Brain pericyte (primary cell): ENCODE measurements around the gene ARPP19.
"Not testable (repeated sequence)": the region's sequence is repeated elsewhere in the genome, so short reads cannot be mapped to it uniquely, and the experiment has no call there.

ENCODE experiments used
- DNase-seq: peaks from one replicate; pipeline ENCODE4 v3.0.0-alpha.2; 2012; ENCODE audit warnings: low read depth, low spot score

The ARPP19 gene, protein sequence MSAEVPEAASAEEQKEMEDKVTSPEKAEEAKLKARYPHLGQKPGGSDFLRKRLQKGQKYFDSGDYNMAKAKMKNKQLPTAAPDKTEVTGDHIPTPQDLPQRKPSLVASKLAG

DNA sequence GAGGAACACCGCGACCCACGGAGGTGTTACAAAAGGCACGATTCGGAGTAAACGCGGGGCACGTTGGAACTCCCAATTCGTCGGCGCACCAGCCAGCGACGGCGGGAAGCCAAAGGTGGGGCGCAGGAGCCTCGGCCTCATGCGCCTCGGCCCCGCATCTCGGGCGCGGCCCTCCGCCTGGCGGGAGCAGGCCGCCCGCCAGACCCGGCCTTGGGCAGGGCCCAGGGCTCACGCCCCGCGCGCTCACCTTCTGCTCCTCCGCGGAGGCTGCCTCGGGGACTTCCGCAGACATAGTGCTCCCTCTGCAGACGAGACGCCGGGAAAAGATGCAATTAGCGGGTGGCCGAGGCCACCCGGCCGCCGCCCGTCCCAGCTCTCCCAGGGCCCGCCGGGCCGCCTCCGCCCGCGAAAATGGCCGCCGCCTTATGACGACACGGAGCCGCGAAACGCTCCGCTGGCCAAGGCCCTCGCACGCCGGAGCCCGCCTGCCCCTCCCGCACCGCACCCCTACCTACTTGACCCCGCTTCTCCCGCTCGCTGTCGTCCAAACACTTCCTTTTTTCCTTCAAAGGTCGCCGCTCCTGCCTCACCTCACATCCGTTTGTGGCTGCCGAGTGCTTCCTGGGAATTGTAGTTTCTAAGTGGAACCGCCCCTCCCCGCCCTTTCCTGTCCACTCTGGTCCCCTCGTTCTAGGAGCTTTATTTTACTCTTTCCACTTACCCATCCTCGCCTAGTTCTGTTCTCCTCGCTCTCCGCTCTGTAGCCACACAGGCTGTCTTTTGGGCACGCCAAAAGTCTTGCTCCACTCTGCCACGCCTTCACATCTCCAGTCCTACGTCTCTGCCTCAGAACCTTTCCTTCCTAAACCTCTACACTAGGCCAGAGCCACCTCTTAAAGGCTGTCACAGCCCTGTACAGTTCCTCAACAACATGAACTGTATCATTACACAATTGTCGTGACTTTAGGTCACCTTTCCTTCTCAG, at the start of gene ARPP19:
TSS of gene ARPP19 (minus strand) at position 430 of the 985 bp plus-strand sequence. CDS start at position 292, 138 bp downstream.
- peak; percentile 71 for DNase-seq

DNA sequence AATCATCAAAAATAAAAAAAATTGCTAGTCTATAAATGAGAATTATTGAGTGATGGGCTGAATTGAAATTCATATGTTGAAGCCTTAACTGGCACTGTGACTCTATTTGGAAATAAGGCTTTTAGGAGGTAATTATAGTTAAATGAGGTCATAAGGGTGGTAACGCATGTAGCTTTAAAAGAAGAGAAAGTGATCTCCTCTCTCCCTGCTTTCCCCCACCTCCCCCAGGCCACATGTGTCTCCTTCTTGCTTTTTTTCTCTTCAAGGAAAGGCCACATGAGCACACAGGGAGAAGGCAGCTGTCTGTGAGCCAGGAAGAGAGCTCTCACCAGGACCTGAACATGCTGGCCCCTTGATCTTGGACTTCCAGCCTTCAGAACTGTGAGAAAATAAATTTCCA, 48.2 kb upstream of the ARPP19 start:
- no peak for DNase-seq

DNA sequence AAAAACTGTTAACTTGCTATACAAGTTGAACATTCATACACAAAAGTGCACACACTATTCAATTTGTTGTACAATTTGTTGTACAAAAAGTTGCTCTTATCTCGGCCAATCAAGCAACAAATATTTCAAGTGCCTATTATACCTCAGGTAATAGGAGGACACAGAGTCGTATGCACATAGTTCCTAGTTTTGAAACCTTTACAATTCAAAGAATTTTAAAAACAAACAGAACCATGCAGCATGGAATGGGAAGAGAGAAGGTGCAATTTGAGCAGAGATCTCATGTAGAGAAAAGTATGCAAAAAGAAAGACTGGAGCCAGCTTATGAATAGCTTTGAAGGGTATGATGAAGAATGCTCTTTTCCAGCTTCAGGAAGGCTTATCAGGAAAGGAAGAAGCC, 46.5 kb upstream of the ARPP19 start:
- no peak for DNase-seq

DNA sequence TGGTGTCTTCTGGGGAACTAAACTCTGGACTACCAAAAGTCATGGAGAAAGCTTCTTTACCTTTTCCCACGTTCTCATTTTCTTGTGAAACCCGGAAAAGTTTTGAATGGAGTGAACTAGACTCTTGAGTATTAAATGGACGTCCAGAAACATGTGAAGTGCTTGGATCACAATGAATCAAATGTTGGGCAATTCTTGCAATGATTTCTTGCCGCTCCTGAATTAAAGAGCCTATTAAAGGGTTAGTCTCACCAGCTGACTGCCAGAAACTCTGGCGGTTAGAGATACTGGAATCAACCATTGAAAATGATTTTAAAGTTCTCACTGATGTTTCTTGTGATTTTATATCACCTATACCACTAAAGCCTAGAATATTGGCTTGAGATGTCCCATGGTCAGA, 40.8 kb upstream of the ARPP19 start:
- DNase-seq, result no peak

DNA sequence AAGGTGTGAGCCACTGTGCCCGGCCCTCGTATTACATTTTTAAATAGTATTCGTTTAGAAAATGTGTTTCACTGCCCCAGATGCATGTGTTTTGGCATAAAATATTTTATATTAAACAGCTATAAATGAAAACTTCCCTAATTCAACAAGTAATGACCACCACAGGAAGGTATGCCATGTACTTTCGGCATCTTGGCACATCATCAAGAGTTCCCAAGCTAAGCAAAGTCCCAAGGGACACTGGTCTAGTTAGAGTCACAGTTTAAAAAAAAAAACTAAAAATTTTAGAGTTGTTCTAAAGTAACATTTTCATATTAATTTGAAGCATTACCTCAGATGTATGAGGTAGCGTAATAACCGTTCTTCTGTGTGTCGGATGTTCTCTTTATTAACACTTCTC, 15.6 kb upstream of the ARPP19 start:
- no peak for DNase-seq

DNA sequence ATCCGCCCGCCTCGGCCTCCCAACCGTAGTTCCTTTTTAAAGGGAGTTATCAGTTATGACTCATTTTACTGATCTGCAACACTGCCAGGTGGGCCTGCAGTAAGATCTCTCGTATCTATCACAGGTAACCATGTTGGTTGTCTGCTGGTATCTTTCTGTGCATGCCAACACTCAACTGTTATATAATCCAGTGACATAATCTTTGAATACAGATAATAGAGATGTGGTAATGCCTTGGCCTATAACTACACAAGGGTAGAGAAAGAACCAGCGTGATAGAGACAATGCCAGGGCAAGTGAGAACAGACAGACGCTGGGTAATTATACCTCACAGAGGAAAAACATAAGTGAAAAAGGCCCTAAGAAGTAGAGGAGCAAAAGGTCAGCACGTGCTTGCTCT, 11.0 kb upstream of the ARPP19 start:
- DNase-seq, result no peak

DNA sequence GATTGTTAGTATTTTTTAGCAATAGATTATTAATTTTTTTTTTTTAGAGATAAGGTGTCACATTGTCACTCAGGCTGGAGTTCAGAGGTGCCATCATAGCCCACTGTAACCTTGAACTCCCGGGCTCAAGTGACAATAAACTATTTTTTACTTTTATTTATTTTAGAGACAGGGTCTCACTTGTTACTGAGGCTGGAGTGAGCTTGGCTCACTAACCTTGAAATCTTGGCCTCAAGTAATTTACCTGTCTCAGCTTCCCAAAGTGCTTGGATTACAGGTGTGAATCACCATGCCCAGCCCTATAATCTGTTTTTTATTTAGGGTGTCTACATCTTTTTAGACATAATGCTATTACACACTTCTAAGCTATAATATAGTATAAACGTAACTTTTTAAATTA, 7.9 kb upstream of the ARPP19 start:
- no peak for DNase-seq

DNA sequence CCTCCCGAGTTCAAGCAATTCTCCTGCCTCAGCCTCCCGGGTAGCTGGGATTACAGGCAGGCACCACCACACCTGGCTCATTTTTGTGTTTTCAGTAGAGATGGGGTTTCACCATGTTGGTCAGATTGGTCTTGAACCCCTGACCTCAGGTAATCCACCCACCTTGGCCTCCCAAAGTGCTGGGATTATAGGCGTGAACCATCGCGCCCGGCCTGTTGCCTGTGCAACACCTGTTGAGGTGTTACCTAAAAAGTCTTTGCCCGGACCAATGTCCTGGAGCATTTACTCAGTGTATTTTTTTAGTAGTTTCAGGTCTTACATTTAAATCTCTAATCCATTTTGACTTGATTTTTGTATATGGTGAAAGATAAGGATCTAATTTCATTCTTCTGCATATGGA, 6.7 kb upstream of the ARPP19 start:
- not testable (repeated sequence) for DNase-seq

DNA sequence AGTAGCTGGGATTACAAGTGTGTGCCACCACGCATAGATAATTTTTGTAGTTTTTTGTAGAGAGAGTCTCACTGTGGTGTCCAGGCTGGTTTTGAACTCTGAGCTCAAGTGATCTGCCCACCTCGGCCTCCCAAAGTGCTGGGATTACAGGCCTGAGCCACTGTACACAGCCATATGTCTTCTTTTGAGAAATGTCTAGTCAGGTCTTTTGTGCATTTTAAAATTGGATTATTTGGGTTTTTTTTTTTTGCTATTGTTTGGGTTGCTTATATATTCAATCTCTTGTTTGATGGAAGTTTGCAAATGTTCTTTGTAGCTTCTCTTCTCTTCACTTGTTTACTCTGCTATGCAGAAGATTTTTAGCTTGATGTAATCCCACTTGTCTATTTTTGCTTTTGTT, 6.2 kb upstream of the ARPP19 start:
- DNase-seq, result no peak

DNA sequence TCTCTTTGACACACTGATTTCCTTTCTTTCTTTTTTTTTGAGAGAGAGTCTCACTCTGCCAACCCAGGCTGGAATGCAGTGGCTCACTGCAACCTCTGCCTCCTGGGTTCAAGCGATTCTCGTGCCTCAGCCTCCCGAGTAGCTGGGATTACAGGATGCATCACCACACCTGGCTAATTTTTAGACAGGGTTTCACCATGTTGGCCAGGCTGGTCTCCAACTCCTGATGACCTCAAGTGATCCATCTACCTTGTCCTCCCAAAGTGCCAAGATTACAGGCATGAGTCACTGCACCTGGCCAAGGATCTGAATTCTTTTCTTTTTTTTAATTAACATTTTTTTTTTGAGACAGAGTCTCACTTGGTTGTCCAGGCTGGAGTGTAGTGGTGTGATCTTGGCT, 5.8 kb upstream of the ARPP19 start:
- DNase-seq, result not testable (repeated sequence)

DNA sequence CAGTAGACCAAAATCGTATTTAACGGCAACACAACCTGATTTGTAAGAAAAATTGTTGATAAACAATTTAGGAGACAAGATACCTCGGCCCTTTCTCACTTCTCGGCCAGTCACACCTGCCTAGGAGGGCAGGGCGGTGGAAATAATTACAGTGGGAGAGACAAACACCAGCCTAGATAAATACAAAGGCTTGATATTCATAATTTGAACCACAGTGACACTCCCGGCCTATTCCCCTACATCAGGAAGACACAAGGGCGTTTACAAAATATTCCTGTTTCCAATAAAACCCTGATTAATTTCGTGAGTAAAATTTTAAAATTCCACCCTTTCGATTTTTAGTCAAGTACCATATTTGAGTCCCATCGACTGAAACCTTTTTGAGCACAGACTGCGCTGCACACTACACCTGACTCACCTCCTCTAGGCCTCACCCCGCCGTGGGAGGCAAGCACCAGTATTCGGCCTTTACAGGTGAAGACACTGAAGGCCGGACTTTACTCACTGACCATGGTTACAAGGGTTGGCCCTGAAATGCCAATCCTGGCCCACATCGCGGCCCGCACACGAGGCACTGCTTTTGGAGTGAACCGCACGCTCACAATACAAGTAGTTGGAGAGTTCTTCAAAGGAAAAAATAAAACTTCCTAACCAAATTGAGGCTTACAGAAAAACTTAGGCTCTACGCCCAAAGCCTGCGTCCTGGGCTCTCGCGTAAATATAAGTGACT, 794 bp downstream of the ARPP19 start:
- peak; percentile 7 for DNase-seq

DNA sequence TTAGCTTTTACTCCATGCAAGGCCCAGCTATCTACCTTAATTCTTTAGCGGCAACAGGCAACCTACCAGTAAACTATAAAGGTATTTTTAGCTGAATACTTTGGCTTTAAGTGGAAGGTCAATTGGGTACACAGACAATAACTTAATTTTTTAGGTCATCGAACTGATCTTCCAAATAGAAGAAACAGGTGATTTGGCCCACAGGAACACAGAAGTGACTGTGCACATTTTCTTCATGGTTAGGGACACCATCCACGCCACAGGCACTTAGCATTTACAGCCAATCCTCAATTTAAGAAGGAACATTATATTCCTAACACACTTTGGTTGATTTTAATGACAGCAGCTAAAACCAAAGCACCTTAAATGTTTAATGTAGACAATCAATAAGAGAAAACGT, 1.9 kb downstream of the ARPP19 start:
- DNase-seq, result no peak

DNA sequence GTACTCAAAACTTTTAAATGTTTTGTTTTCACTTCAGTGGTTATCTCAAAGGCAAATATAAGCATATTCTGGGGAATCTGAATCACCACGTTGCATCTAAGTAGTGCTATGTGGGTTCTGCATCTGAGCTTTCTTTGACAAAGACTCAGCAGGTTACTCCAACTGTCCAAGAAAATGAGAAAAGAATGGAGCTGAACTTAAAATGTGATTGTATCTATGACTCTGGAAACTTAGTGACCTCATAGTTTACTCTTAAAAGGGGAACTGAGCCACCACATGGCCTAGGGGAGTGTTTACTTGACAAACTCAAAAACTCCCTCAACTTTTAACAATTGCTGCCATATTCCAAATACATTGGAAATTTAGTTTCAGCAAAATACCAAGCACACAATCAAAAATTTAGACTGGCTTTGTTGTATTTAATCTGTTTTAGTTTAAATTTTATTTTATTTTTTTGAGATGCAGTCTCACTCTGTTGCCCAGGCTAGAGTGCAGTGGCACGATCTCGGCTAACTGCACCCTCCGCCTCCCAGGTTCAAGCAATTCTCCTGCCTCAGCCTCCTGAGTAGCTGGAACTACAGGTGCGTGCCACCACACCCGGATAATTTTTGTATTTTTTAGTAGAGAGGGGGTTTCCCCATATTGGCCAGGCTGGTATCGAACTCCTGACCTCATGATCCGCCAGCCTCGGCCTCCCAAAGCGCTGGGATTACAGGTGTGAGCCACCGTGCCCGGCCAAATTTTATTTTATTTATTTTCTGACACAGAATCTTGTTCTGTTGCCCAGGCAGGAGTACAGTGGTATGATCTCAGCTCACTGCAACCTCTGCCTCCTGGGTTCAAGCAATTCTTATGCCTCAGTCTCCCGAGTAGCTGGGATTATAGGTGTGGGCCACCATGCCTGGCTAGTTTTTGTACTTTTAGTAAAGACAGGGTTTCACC, 3.1 kb downstream of the ARPP19 start:
- not testable (repeated sequence) for DNase-seq

DNA sequence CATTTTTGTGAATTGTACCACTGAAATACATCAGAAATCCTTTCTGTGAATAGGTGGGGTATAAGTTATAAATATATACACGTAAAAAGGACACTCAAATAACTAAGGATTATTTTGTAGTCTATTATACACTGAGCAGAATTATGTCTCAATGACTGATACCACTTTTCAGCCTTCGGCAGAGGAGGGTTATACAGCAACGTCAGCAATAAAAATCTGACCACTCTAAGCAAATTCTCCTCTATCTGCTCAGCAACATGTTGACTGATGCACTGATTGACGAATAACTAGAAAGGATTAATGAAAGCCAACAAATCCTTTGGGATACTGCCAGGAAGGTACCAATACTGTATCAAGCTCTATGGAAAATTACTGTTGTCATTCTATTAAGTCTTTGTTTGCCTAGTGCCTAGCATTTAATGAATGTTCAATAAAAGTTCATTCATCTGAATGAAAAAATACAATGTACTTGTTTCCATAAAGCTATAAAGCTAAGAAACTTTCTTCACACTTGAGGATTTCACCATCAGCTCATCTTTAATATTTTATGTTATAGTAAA, 5.2 kb downstream of the ARPP19 start:
- DNase-seq, result no peak

DNA sequence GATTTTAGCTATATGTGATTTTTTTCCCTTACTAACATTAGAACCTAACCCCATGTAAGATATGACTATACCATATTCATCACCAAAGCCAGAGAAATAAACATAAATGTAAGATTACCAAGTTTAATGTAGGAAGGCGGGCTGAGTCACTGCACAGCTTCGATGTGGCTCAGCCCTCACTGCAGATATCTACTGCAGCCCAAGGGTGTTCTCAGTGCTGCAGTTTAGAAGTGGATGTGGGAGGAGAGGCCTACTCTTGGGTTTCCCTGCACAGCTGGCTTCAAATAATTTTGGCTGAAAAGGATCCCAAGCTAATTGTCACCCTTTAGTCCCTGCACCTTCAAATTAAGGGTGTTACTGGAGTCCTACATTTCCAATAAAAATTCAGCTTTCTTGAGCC, 9.3 kb downstream of the ARPP19 start:
- DNase-seq, result no peak

DNA sequence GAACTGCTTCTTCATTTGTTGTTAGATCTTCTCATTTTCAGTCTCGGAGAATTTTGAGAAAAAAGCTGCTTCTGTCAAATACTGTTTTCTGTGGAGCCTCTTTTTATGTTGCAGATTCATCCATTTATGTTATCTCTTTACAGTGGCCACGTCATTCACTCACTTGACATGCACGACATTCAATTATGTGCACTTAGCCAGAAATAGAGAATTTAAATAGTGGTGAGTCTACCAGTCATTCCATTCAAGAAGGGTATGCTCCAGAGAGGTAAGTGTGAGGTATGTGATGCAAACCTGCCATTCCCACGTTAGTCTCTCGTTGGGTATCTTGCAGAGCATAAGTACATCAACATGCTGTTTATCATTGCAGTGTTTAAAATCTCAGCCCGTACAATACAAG, 9.8 kb downstream of the ARPP19 start:
- DNase-seq, result no peak

DNA sequence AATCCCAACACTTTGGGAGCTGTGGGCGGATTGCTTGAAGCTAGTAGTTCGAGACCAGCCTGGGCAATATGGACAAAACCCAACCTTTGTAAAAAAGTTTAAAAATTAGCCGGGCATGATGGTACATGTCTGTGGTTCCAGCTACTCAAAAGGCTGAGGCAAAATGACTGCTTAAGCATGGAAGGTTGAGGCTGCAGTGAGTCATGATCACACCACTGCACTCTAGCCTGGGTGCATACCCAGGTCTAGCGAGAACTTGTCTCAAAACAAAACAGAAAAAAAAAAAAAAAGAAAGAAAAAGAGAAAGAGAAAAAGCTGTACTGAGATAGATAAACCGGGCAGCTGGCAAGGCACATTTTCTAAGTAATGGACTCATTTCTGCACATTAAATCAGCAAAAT, 10.6 kb downstream of the ARPP19 start:
- no peak for DNase-seq

DNA sequence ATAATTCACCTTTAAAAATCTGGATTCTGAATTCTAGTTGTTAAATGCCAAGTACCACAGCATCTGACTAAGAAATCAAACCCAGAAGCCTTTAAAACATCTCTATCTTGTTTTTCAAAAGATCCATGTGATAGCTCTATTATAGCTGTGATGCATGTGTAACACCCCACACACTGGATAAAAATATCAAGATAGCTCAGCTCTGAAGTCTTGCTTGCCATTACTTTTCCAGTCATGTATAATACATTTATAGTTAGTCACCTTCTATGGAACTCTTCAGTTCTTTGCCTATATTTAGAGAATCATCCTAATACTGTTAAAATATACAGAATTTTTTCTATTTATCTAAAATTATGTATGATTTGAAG, 11.6 kb downstream of the ARPP19 start:
- DNase-seq, result no peak

DNA sequence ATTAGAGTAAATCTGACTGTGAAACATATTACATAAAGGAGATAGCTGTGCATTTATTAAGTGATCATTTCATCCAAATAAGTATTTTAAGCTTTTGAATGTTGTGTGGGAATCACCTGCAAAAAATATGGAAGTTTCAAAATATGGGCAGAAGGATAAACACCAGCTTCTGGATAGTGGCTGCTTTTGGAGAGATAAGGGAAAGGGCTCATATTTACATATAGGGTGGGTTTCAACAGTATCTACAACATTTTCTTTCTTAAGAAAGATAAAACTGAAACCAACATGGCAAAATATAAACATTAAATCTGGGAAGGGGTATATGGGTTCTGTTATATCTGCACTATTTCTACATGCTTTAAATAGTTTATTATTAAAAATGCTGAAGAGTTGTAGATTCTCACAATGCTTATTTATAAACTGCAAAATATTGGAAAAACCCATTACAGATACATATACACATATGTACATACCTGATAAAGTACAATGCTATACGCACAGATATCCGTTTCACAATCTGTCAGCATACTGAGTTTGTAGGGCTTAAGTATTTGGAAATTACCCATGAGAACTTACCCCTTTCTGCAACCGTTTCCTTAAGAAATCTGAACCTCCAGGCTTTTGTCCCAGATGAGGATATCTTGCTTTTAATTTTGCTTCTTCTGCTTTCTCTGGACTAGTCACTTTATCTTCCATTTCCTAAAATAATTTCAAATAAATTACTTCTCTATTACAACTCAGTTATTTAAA, 12.1 kb downstream of the ARPP19 start:
- no peak for DNase-seq

DNA sequence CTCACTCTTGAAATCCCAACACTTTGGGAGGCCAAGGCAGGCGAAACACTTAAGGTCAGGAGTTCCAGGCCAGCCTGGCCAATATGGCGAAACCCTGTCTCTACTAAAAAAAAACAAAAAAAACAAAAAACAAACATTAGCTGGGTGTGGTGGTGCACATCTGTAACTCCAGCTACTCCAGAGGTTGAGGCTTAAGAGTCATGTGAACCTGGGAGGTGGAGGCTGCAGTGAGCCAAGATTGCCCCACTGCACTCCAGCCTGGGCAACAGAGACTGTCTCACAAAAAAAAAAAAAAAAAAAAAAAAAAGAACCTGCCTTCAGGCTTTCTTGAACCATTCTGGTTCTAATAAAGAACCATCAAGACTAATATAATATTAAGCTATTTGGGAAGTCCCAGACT, 16.5 kb downstream of the ARPP19 start:
- DNase-seq, result no peak
